Lung (tissue), 12 donors: ENCODE measurements around the gene UEVLD. TPM values are rescaled to one million over a fixed set of nuclear protein-coding genes. Genes with fewer than 3 reads are reported as not detected.

ENCODE experiments used
- ATAC-seq: fragments of 200-7000 bp; cut with Tn5 transposase; one replicate; pipeline ENCODE4 v1.9.1; 2020; ENCODE audit warnings: moderate number of reproducible peaks; ENCODE audit not compliant: insufficient read depth, low FRiP score
- DNase-seq, 3 donors: peaks; one replicate each; pipeline ENCODE4 v3.0.0-alpha.2; 2013 to 2017
- H3K27ac ChIP-seq, 2 donors: one replicate each; pipeline ENCODE4 v1.5.1; 2013; ENCODE audit warnings: mild to moderate bottlenecking in 2 of 2, moderate library complexity in 2 of 2, control low read depth in 1 of 2, inconsistent platforms in 1 of 2, low read depth in 1 of 2, low read length in 1 of 2
- H3K27me3 ChIP-seq, 3 donors: one replicate each; pipeline ENCODE4 v1.5.1; 2013; ENCODE audit warnings: low read length in 2 of 3; ENCODE audit not compliant: control insufficient read depth in 3 of 3, insufficient read depth in 3 of 3
- H3K36me3 ChIP-seq, 4 donors: one replicate each; pipeline ENCODE4 v1.5.1; 2013; ENCODE audit warnings: low read length in 4 of 4, mild to moderate bottlenecking in 1 of 4, moderate library complexity in 1 of 4; ENCODE audit not compliant: control insufficient read depth in 4 of 4, insufficient read depth in 4 of 4
- H3K4me1 ChIP-seq, 5 donors: one replicate each; pipeline ENCODE4 v1.5.1; 2013; ENCODE audit warnings: low read length in 5 of 5, mild to moderate bottlenecking in 2 of 5, moderate library complexity in 1 of 5; ENCODE audit not compliant: control insufficient read depth in 5 of 5, insufficient read depth in 5 of 5
- H3K4me3 ChIP-seq: one replicate; pipeline ENCODE4 v1.5.1; 2013; ENCODE audit warnings: mild to moderate bottlenecking, control low read depth, moderate library complexity
- H3K9ac ChIP-seq, 2 donors: one replicate each; pipeline ENCODE4 v1.5.1; 2013; ENCODE audit warnings: low read length in 2 of 2, control low read depth in 1 of 2; ENCODE audit not compliant: insufficient read depth in 1 of 2
- H3K9me3 ChIP-seq, 4 donors: one replicate each; pipeline ENCODE4 v1.5.1; 2013; ENCODE audit warnings: low read length in 3 of 4, mild to moderate bottlenecking in 1 of 4, moderate library complexity in 1 of 4; ENCODE audit not compliant: control insufficient read depth in 4 of 4, insufficient read depth in 3 of 4
- WGBS, 2 donors: extraction: QIAGEN DNeasy Blood & Tissue Kit; methylation state at CpG; one replicate each; pipeline ENCODE4 v1.1.7; 2013; 5-methylcytosine and 5-hydroxymethylcytosine counted together
- polyA plus RNA-seq, 2 donors: library from polyadenylated mRNA; stranded (reverse); fragments of 200-250 nt; gene quantifications; one replicate each; pipeline ENCODE4 v1.2.1, GENCODE V29; 2013
- total RNA-seq, 2 donors: library from RNA; depleted of rRNA in 1 of 2; stranded (reverse); fragments of >200 nt in 1 of 2; gene quantifications; one replicate each; pipeline ENCODE4 v1.2.1, GENCODE V29; 2014 to 2021
- TF ChIP-seq, protein P1 (sequence below): IDR thresholded peaks from 2 replicates; pipeline ENCODE4 v1.5.1; 2012; ENCODE audit warnings: mild to moderate bottlenecking; ENCODE audit errors: control extremely low read depth, extremely low read depth
- donor health status: control.
- donor health status: control.
- donor health status: Bipolar disorder and iron deficiency.
- donor health status: healthy.
- donor health status: DM: yes; HTN: yes; CAD: no.

The UEVLD gene
- total and polyA plus RNA-seq, 4 donors: 6.4 to 29.6 (median 15.8) TPM

- peak; percentile 99 for ATAC-seq
- peak within 1 kb of the TSS; percentile 94 to 95 for H3K9ac ChIP-seq
Observed at GRCh38 chr11:18526521-18527296, 61.8 kb downstream of the UEVLD start, which contains the start of gene TSG101. Gene TSG101, minus strand, starts transcription at chr11:18526942. Its CDS starts 126 bp downstream, at chr11:18526816.

DNA sequence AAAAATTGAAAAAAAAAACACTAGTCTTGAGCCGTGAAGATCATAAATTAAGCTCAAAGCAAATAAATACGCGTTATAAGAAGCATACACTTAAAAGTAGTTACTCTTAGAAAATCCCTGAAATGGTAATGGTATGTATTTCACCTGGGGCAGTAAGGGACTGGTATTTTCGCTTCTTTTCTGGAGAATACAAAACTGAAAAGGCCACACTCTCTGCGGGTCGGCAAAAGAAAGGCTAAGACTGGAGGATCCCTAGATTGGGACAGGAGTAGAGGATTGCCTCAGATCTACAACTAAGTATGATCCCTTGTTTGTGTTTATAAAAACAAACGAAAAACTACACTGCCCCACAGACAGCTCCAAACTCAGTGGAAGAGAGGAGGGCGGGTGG lies 62.4 kb downstream of the UEVLD start:
- DNase-seq: no peak
- Histone ChIP-seq H3K36me3 (peaks cover 2 to 15% (median 7%) of the 10 kb centered on the region in 4 donors), H3K4me3 (peak overlapping the region; percentile 85), H3K4me1 (peaks cover 0 to 13% (median 4%) of the 10 kb centered on the region in 5 donors), H3K9ac (peak overlapping the region; percentile 94 to 95), H3K27ac (peak overlapping the region; percentile 87 to 98), H3K27me3 (no peaks in the 10 kb centered on the region), H3K9me3 (no peaks in the 10 kb centered on the region)
- 1% methylated on average over 8 of the region's 8 CpGs for WGBS, 2 donors
- TF ChIP-seq, protein P1, sequence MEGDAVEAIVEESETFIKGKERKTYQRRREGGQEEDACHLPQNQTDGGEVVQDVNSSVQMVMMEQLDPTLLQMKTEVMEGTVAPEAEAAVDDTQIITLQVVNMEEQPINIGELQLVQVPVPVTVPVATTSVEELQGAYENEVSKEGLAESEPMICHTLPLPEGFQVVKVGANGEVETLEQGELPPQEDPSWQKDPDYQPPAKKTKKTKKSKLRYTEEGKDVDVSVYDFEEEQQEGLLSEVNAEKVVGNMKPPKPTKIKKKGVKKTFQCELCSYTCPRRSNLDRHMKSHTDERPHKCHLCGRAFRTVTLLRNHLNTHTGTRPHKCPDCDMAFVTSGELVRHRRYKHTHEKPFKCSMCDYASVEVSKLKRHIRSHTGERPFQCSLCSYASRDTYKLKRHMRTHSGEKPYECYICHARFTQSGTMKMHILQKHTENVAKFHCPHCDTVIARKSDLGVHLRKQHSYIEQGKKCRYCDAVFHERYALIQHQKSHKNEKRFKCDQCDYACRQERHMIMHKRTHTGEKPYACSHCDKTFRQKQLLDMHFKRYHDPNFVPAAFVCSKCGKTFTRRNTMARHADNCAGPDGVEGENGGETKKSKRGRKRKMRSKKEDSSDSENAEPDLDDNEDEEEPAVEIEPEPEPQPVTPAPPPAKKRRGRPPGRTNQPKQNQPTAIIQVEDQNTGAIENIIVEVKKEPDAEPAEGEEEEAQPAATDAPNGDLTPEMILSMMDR: no peak
- no peak for ATAC-seq

More at GRCh38 chr11:18526521-18527296, 61.8 kb downstream of the UEVLD start, which contains the start of gene TSG101:
- peaks cover 0 to 13% (median 4%) of the 10 kb centered on the region in 5 donors for H3K4me1 ChIP-seq
- no peaks in the 10 kb centered on the region for H3K9me3 ChIP-seq
- H3K4me3 ChIP-seq: peak within 1 kb of the TSS; percentile 85
- no peaks in the 10 kb centered on the region for H3K27me3 ChIP-seq
- 0% methylated on average over 52 to 57 of the region's 57 CpGs for WGBS, 2 donors
- peak; percentile 97 to 98 (median 97) for DNase-seq
- peaks cover 2 to 15% (median 8%) of the 10 kb centered on the region in 4 donors for H3K36me3 ChIP-seq
- H3K27ac ChIP-seq: peak within 1 kb of the TSS; percentile 87 to 98
- TF ChIP-seq, protein P1: no peak

GRCh38 chr11:18524248-18524647 lies 64.3 kb downstream of the UEVLD start:
- TF ChIP-seq, protein P1: no peak
- 88 to 96% methylated on average over 1 of the region's 1 CpG for WGBS, 2 donors
- H3K9me3 ChIP-seq: no peaks in the 10 kb centered on the region
- no peak for DNase-seq
- ATAC-seq: no peak
- no peaks in the 10 kb centered on the region for H3K27me3 ChIP-seq
- no peak overlapping the region for H3K4me3 ChIP-seq
- peaks cover 0 to 15% (median 6%) of the 10 kb centered on the region in 4 donors for H3K36me3 ChIP-seq
- H3K27ac ChIP-seq: no peak overlapping the region
- peaks cover 0 to 13% (median 4%) of the 10 kb centered on the region in 5 donors for H3K4me1 ChIP-seq
- H3K9ac ChIP-seq: no peak overlapping the region
